Muscle layer of duodenum (tissue), 2 donors: ENCODE measurements around the gene CEP72.
"Not testable (repeated sequence)": the region's sequence is repeated elsewhere in the genome, so short reads cannot be mapped to it uniquely, and the experiment has no call there.

Experiments
- H3K27ac ChIP-seq: one replicate; pipeline ENCODE4 v1.7.0; 2013; ENCODE audit warnings: mild to moderate bottlenecking, low read length
- H3K27me3 ChIP-seq: one replicate; pipeline ENCODE4 v1.7.0; 2013; ENCODE audit warnings: low read depth, mild to moderate bottlenecking, control low read depth, low read length
- H3K36me3 ChIP-seq, 2 donors: one replicate each; pipeline ENCODE4 v1.7.0; 2013; ENCODE audit warnings: low read length in 2 of 2, control low read depth in 1 of 2, mild to moderate bottlenecking in 1 of 2; ENCODE audit not compliant: insufficient read depth in 2 of 2, control insufficient read depth in 1 of 2
- H3K4me1 ChIP-seq, 2 donors: one replicate each; pipeline ENCODE4 v1.7.0; 2013; ENCODE audit warnings: low read length in 2 of 2, mild to moderate bottlenecking in 2 of 2, control low read depth in 1 of 2, moderate library complexity in 1 of 2; ENCODE audit not compliant: insufficient read depth in 2 of 2, control insufficient read depth in 1 of 2
- H3K4me3 ChIP-seq, 2 donors: one replicate each; pipeline ENCODE4 v1.7.0; 2013; ENCODE audit warnings: low read length in 2 of 2, low read depth in 1 of 2, mild to moderate bottlenecking in 1 of 2
- H3K9me3 ChIP-seq, 2 donors: one replicate each; pipeline ENCODE4 v1.7.0; 2013; ENCODE audit warnings: low read length in 2 of 2, control low read depth in 1 of 2, mild to moderate bottlenecking in 1 of 2; ENCODE audit not compliant: control insufficient read depth in 1 of 2
- donor health status: healthy.

Gene CEP72

GRCh38 chr5:695475-695874 is 83.3 kb downstream of the CEP72 start:
- not testable (repeated sequence) for H3K27ac ChIP-seq, H3K4me3 ChIP-seq, H3K36me3 ChIP-seq, H3K27me3 ChIP-seq, H3K4me1 ChIP-seq
- H3K9me3 ChIP-seq, result peaks cover 0 to 15% of the 10 kb centered on the region in 2 donors

- not testable (repeated sequence) for H3K4me3 ChIP-seq, H3K27me3 ChIP-seq, H3K4me1 ChIP-seq, H3K36me3 ChIP-seq, H3K27ac ChIP-seq
- peaks cover 0 to 15% of the 10 kb centered on the region in 2 donors for H3K9me3 ChIP-seq
Measured at GRCh38 chr5:696191-696590, 84.1 kb downstream of the CEP72 start.

- H3K4me3 ChIP-seq, H3K4me1 ChIP-seq, H3K36me3 ChIP-seq, H3K27me3 ChIP-seq, H3K27ac ChIP-seq: not testable (repeated sequence)
- peaks cover 0 to 15% of the 10 kb centered on the region in 2 donors for H3K9me3 ChIP-seq
Measured at GRCh38 chr5:696753-697702, 84.9 kb downstream of the CEP72 start.
